ENCODE measurements around the gene PGLYRP1.

GRCh38 chr19:45998834-45999233, 24.0 kb downstream of the PGLYRP1 start:
- TF ChIP-seq CTCF (IDR thresholded peaks at IDR 0.05) (no peak), POLR2A (IDR thresholded peaks at IDR 0.05) (no peak), POLR2AphosphoS5 (IDR thresholded peaks at IDR 0.05) (no peak)

All from transverse colon (tissue), 4 donors.